Measurements from ENCODE around the gene SLC4A8.
"Not testable (repeated sequence)": the region's sequence is repeated elsewhere in the genome, so short reads cannot be mapped to it uniquely, and the experiment has no call there.

The SLC4A8 gene

DNA sequence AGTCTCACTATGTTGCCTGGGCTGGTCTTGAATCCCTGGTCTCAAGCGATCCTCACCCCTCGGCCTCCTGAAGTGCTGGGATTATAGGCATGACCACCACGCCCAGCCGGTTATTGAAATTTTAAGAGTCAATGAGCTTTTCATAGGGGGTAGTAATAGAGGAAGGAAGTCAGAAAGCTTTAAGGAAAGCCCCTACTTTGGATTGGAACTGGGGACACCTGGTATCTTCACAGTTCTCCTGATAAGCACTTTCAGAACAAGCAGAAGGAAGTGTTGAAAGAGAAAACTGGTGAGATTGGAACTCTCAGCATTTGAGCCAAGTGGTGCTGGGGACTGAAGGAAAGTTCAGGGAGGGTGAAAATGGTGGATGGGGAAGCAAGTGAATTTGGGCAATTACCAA lies 5.1 kb downstream of the SLC4A8 start:
- no peak for DNase-seq (ENCODE audit: low read depth in 2 of 2)

DNA sequence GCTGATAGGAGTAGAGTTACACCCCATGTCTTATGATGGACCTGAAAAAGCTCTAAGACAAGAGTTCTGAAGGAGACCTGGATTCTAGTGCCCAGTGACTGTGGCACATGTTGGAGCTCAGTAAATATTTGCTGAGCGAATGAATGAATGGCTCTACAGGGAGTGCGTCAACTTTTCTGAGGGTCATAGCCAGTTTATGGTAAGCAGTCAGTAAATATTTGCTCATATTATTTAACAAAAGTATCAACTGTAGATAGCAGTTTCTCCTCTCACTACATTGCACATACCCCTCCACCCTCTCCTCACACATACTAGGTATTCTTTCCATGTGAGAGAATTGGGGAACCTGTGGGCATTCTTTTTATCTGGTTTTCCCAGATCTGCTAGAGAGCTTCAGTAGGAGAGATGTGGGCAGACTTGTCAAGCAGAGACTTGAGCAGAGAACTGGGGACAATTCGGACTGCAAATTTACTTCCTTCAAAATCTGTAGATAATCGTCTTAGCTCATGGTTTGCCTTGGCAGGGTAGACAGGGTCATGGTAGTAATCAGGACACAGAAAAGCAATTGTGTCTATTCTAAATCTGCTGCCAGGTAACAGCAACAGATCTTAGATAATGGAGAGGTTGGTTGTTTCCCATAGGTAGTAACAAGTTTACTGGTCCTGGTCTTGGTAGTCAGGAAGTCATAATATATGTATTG lies 5.7 kb downstream of the SLC4A8 start:
- DNase-seq (ENCODE audit: low read depth in 2 of 2), result no peak

DNA sequence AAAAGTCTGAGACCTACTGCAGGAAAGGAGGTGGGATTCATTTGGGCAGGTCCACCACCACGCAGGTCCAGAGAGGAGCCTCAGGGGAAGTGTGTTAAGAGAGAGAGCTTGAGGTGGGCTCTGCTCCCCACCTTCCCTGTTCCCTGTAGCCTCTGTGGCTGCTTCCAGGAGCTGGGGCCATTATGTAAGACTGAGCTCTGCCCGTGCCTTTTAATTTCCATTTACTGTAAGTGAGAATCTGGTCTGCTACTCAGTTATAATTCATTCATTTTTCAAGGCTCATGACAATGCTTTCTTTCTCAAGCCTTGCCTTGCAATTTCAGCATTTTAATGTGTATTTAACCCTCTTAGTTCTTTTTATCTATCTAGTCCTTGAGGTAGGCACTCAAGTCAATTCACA lies 8.3 kb downstream of the SLC4A8 start:
- no peak for DNase-seq (ENCODE audit: low read depth in 2 of 2)

DNA sequence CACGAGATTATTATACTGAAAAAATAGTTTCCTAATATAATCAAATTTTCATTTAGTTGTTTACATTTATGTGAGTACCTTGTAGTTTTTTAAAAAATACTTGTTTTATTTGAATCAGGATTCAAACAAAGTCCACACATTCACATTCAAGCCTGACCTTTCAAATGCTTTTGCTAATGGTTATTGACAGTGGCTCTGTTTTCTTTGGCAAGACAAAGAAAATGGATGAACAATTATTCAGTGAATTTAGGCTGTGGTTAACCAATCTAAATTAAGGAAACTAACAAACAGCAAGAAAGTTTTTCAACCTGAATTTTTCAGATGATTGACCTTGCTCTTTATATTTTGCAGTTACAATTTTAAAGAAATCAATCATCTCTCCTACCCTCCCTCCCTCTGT lies 9.7 kb downstream of the SLC4A8 start:
- no peak for DNase-seq (ENCODE audit: low read depth in 2 of 2)

DNA sequence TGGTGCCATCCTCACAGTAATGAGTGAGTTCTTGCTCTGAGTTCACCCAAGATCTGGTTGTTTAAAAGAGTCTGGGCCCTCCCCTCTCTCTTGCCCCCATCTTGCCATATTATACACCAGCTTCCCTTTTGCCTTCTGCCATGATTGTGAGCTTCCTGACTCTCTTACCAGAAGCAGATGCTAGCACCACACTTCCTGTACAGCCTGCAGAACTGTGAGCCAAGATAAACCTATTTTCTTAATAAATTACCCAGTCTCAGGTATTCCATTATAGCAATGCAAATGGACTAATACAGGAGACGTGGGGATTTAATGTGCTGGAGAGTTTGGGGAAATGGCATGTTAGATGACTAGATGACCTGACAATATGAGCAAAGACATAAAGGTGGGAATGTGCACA lies 12.8 kb downstream of the SLC4A8 start:
- no peak for DNase-seq (ENCODE audit: low read depth in 2 of 2)

DNA sequence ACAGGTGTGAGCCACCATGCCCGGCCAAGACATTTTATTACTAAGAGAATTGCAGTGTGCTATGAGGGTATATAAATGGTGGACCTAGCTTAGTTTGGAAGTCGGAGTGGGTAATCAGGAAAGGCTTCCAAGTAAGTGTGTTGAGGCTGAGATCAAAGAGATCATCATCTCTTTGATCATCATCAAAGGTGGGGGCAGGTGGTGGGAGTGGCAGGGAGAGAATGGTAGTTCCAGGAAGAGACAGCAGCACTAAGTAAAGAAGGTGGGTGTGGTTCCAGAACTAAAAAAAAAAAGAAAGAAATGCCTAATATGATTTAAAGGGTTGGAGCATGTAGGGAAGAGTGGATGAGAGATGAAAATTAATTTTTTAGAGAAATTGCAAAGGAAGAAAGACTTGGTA lies 14.7 kb downstream of the SLC4A8 start:
- DNase-seq (ENCODE audit: low read depth in 2 of 2), result no peak

DNA sequence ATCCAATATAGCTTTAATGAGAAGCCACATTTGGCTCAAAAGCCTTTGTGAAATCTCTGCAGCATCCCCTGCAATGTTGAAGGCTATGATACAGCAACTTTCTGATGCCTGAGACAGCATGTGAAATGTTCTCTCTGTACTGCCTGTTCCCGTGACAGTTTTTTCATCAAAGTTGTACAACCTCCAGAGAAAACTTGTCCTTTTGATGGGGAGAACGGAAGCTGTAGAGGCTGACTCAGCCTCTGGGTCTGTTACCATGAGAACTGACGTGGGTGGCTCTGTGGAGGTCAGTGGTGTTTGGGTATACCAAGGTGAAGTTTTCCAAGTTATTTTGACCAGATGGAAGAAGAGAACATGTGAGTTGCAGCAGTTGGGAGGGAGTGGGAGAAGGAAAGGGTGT lies 17.0 kb downstream of the SLC4A8 start:
- DNase-seq (ENCODE audit: low read depth in 2 of 2), result no peak

DNA sequence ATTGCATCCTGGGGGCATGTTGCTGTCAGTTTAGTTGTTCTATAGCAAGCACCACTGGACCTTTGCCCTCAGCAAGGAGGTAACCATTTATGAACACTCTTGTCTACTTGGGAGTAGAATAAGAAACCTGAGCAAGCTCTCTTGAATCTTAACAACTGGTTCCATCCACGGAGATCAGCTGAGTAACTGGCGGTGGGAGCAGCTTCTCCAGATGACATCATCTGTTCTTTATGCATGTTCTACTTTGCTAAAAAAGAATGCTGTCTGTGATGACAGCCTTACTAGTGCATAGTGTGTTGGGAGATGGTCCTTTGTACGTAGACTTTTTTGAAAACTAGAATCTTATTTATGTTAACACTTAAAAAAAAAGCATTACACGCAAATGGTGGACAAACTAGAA lies 17.7 kb downstream of the SLC4A8 start:
- DNase-seq (ENCODE audit: low read depth in 2 of 2), result no peak

DNA sequence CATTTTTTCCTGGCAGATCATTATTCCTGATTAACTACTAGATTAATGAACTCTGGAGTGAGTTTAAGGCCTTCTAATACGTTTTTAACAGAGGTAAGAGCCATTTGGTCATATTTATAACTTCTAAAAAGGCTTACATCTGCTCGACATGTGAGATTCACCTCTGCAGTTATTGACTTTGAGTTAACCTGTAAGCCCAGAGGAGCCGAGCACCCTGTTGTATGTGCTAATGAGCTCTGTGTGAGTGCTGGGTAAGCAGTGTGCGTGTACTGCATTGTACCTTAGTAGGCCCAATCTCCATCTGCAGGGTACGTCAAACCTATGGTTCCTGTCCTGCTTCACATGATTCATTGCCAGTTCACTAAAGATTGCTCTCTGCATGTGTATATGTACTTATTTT lies 18.9 kb downstream of the SLC4A8 start:
- DNase-seq (ENCODE audit: low read depth in 2 of 2), result no peak

DNA sequence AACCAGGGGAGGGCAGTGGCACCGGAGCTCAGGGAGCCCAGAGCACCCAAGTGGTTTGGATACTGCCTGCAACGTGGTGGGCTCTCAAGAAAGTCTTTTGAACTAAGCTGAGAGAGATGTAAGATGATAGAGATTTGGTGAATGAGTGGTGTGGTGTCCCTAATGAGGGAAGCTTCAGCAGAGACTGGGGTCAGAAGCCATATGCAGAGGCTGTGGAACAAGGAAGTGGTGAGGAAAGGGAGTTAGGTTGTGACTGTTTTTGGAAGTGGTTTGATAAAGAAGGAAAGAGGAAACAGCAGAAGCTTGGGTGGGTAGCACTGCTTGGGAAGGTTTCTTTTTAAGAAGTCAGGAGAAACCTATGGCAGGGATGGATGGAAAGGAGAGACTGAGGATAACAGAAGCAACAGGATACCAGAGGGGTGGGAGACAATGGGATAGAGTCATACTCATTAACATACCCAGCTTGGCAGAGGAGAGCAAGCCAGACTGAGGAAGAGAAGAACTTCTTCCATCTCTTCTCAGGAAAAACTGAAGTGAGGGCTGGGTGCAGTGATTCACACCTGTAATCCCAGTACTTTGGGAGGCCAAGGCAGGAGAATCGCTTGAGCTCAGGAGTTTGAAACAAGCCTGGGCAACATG lies 24.1 kb downstream of the SLC4A8 start:
- DNase-seq (ENCODE audit: low read depth in 2 of 2), result no peak

DNA sequence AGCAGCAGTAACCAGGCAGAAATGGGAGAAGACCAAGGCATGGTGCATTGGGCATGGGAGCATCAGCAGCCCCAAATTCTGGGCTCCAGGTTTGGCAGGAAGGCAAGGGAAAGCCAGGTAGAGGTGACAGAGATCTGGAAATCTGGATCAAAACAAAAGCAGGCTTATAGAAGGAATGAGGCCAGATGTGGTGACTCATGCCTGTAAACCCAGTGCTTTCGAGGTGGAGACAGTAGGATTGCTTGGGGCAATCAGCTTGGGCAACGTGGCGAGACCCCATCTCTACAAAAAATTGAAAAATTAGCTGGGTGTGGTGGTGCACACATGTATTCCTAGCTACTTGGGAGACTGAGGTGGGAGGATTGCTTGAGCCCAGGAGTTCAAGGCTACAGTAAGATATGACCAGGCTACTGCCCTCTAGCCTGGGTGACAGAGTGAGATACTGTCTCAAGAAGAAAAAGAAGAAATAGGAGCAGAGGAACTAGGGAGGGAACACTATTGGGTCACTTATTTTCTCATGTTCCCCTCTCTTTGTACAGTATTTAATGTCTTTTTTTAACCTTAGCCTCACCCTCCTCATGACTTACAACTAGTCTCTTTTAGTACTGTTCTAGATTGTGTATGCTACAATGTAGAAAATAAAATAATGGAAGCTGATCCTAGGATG lies 25.1 kb downstream of the SLC4A8 start:
- DNase-seq (ENCODE audit: low read depth in 2 of 2), result no peak

DNA sequence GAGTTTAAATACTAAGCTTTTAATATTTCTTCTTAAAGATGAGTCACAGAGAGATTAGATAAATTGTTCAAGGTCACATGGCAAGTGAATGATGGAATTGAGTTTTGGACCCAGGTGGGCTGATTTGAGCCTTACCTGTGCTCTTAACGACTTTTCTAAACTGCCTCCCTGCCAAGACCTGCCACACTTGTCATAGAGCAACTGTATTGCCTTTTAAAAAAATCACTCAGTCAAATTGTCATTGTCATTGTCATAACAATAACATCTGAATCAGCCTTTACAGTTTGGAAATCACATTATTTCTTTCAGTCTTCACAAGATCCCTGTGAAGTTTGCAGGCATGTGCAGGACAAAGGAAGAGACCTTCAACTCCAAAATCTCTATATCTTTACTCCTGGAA lies 25.7 kb downstream of the SLC4A8 start:
- DNase-seq (ENCODE audit: low read depth in 2 of 2), result no peak

DNA sequence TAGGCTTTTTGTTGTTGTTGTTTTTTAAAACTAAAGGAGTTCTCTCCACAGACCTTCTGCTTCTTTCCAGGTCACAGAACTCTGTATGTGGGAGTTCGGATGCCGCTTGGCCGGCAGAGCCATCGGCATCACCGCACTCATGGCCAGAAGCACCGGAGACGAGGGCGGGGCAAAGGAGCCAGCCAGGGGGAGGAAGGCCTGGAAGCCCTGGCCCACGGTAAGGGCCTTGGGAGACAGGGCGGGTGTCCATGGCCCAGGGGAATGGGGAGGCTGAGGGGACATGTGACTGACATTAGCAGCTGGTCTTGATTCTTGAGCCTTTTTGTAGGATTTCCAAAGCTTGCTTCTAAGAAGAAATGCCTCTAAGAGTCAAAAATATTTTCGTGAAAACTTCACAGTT lies 26.2 kb downstream of the SLC4A8 start:
- DNase-seq (ENCODE audit: low read depth in 2 of 2), result no peak

DNA sequence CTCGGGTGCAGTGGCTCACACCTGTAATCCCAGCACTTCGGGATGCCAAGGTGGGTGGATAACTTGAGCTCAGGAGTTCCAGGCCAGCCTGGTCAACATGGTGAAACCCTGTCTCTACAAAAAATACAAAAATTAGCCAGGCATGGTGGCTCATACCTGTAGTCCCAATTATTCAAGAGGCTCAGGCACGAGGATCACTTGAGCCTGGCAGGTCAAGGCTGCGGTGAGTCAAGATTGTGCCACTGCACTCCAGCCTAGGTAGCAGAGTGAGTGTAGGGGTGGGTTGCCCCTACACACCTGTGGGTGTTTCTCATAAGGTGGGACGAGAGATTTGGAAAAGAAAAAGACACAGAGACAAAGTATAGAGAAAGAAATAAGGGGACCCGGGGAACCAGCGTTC lies 29.4 kb downstream of the SLC4A8 start:
- DNase-seq (ENCODE audit: low read depth in 2 of 2), result not testable (repeated sequence)

DNA sequence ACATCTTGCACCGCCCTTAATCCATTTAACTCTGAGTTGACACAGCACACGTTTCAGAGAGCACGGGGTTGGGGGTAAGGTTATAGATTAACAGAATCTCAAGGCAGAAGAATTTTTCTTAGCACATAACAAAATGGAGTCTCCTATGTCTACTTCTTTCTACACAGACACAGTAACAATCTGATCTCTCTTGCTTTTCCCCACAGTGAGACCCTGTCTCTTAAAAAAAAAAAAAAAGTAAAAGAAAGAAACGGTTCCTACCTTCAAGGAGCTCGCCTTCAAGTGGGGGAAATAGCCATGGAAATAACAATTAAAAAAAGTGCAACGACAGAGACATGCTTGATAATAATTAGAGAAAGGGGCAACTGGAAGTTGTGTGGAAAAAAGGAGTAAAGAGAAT lies 30.4 kb downstream of the SLC4A8 start:
- not testable (repeated sequence) for DNase-seq (ENCODE audit: low read depth in 2 of 2)

DNA sequence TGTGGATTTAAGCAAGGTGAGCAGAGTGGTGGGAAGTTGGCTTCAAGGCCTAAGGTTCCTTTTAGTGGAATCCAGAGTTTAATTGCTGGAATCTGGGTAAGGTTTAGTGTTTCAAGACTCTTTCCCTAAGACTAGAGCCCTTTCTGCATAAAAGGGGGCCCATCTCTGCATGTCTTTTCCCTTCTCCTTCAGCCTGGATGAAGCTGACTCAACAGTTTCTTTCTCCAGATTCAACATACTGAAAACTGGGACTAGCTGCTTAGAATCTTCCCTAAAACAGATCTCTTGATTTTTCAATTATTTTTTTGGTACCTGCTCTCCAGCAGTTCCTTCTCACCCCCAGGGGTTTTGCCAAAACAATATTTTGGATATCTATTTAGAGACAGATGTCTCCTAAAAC lies 34.0 kb downstream of the SLC4A8 start:
- no peak for DNase-seq (ENCODE audit: low read depth in 2 of 2)

DNA sequence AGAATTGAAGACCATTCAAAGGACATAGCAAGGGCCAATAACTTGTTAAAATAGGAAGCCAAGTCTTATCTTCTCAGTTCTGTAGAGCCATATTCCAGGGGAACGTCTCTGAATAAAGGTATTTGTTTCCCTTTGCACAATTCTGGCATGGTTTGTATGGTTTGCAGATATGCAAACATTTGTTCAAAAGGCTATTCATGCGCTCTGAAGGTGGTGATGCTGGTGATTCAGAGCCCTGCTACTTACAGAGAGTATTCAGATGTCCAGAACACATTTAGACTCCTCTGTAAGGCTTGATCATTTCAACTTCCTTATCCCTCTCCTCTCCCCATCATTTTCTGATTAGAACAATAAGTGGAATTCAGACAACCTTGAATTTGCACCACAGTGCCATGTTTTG lies 35.9 kb downstream of the SLC4A8 start:
- DNase-seq (ENCODE audit: low read depth in 2 of 2), result no peak

DNA sequence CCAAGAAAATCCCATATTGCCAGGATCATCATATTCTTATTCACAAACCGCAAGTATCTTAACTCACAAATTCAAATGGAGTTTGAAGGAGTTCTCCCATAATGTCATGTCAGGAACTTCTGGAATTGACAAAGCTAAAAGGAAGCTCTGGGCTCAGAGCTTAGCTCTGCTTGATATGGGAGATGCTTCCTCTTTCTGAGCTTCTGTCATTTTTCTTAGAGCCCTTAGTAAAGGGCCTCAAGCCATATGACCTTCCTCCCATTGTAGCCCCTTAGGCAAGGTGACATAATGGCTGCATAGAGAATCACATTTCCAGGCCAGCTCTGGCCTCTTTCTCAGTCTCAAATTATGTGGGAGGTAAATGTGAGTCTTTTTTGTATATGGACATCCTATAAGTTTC lies 40.9 kb downstream of the SLC4A8 start:
- no peak for DNase-seq (ENCODE audit: low read depth in 2 of 2)

DNA sequence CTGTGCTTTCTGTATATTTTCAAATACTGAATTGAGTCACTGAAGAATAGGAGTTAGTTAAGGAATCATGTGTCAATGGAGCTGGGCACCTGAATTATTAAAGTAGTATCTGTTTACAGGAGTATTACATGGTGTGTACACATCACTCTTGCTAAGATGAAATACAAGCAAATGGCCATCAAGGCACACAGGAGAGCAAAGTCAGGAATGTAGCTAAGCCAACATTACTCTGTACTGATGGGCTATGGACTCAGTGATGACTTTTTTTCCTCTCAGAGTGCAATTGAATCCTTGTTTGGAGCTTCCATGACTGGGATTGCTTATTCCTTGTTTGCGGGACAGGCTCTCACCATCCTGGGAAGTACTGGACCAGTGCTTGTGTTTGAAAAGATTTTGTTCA lies 45.5 kb downstream of the SLC4A8 start:
- DNase-seq (ENCODE audit: low read depth in 2 of 2), result no peak

DNA sequence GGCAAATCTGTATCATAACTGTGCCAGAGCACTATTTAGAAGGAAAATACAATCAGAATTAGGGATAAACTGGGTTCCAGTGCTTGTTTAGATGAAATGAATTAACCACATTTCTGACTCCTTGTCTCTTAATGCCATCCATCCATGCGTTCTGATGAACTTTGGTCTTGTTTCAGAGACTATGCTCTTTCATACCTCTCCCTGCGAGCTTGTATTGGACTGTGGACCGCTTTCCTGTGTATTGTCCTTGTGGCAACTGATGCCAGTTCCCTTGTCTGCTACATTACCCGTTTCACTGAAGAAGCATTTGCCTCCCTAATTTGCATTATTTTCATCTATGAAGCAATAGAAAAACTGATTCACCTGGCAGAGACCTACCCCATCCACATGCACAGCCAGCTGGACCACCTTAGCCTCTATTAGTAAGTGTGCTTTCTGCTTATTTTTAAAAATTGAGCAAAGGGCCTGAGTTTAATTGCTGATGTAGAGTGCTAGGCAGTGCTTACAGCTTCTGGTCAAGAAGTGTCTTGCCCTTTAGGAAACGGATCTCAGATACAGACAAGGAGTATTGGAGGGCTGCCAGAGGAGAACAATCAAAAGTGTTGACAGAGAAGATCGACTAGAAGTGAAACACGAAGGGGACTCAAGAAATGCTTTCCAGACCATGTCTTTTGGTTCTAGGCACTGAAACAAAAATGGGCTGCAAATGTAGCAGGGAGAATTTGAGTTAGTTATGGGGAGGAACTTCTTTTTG lies 46.7 kb downstream of the SLC4A8 start:
- no peak for DNase-seq (ENCODE audit: low read depth in 2 of 2)

DNA sequence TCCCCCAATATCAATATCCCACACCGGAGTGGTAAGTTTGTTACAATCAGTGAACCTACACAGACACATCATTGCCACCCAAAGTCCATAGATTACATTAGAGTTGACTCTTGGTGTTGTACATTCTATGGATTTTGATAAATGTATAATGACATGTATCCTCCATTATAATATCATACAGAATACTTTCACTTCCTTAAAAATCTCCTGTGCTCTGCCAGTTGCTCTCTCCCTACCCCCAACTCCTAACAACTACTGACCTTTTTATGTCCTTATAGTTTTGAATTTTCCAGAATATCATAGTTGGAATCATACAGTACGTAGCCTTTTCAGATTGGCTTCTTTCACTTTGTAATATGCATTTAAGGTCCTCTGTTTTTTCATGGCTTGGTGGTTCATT lies 48.4 kb downstream of the SLC4A8 start:
- no peak for DNase-seq (ENCODE audit: low read depth in 2 of 2)

DNA sequence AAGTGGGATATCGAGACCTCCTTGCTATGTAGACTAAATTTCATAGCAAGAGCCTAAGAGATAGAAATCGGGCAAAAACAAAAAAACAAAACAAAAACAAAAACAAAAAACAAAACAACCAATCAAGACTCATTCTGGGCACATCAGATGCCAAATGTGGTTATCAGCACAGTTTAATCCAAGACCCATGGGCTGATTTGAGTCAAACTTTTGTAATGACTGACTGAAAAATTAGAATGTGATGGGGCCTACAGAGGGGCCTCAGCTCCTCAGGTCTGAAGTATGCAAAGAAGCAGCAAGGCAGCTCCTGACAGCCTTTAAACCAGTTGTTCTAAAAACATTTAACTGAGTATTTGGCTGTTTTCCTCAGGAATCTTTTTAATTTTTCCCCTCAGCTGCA lies 49.3 kb downstream of the SLC4A8 start:
- DNase-seq (ENCODE audit: low read depth in 2 of 2), result no peak

DNA sequence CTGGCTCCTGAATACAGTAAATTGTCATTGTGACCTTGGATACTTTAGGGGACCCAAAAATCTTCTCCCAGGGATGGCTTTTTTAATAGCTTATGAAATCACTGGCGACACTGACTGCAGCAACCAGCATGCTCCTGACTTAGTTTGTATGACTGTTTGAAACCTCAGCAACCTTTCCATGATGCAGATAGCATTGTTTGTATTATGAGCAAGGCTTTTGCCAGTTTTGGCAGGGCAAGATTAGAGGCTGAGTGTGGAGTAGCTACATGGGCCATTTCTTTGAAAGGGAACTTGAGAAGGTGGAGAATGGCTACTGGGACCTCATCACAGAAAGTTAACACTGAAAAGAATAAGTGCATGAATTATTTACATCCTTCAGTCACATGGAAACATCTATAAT lies 50.9 kb downstream of the SLC4A8 start:
- no peak for DNase-seq (ENCODE audit: low read depth in 2 of 2)

All from stimulated activated CD4-positive, alpha-beta T cell treated with anti-CD3 and anti-CD28 coated beads, Interleukin-15, amount 100 ng/mL, for 48 hours (primary cell).